Neural progenitor cell (in vitro differentiated cells): ENCODE measurements around the gene C20orf204. TPM values are rescaled to one million over a fixed set of nuclear protein-coding genes. Genes with fewer than 3 reads are reported as not detected.

Experiments
- DNase-seq: peaks from one replicate; pipeline ENCODE4 v3.0.0-alpha.2; 2016; ENCODE audit warnings: low spot score
- H2AFZ ChIP-seq: fragments of 200-600 bp; sonication (generic); replicated peaks from 2 replicates; pipeline ENCODE4 v1.6.1; 2016; ENCODE audit warnings: antibody characterized with exemption
- H3F3A ChIP-seq: fragments of 200-600 bp; sonication (generic); 2 replicates; pipeline ENCODE4 v1.6.1; 2016; ENCODE audit warnings: antibody characterized with exemption, low read depth
- H3K27ac ChIP-seq: fragments of 200-600 bp; sonication (generic); 2 replicates; pipeline ENCODE4 v1.5.1; 2016; ENCODE audit warnings: mild to moderate bottlenecking
- H3K27me3 ChIP-seq: fragments of 200-600 bp; sonication (generic); 2 replicates; pipeline ENCODE4 v1.6.1; 2016; ENCODE audit warnings: mild to moderate bottlenecking, moderate library complexity
- H3K36me3 ChIP-seq: fragments of 200-600 bp; sonication (generic); 2 replicates; pipeline ENCODE4 v1.5.1; 2016
- H3K4me1 ChIP-seq: fragments of 200-600 bp; sonication (generic); 2 replicates; pipeline ENCODE4 v1.6.1; 2016; ENCODE audit warnings: mixed run types
- H3K4me2 ChIP-seq: fragments of 200-600 bp; sonication (generic); 2 replicates; pipeline ENCODE4 v1.6.1; 2016
- H3K4me3 ChIP-seq: fragments of 200-600 bp; sonication (generic); 2 replicates; pipeline ENCODE4 v1.5.1; 2016
- H3K79me2 ChIP-seq: fragments of 200-600 bp; sonication (generic); 2 replicates; pipeline ENCODE4 v1.6.1; 2016; ENCODE audit warnings: low read depth
- H3K9ac ChIP-seq: fragments of 200-600 bp; sonication (generic); 2 replicates; pipeline ENCODE4 v1.6.1; 2016
- H3K9me3 ChIP-seq: fragments of 200-600 bp; sonication (generic); 2 replicates; pipeline ENCODE4 v1.5.1; 2016; ENCODE audit warnings: low read depth
- H4K20me1 ChIP-seq: fragments of 200-600 bp; sonication (generic); 2 replicates; pipeline ENCODE4 v1.6.1; 2016; ENCODE audit warnings: low read depth
- H3K27ac Mint-ChIP-seq: 3 replicates; pipeline ENCODE4 v1.8.0; 2021; ENCODE audit warnings: mixed read lengths
- H3K27me3 Mint-ChIP-seq: 2 replicates; pipeline ENCODE4 v1.8.0; 2022; ENCODE audit warnings: low read depth, mild to moderate bottlenecking, inconsistent platforms, moderate library complexity, mixed read lengths; ENCODE audit not compliant: insufficient read depth
- H3K36me3 Mint-ChIP-seq: 3 replicates; pipeline ENCODE4 v1.8.0; 2021; ENCODE audit warnings: mixed read lengths
- H3K4me1 Mint-ChIP-seq: 3 replicates; pipeline ENCODE4 v1.8.0; 2021; ENCODE audit warnings: mixed read lengths
- H3K4me3 Mint-ChIP-seq: 3 replicates; pipeline ENCODE4 v1.8.0; 2021; ENCODE audit warnings: mild to moderate bottlenecking, moderate library complexity, mixed read lengths
- H3K9me3 Mint-ChIP-seq: 3 replicates; pipeline ENCODE4 v1.8.0; 2020; ENCODE audit warnings: mixed read lengths
- CTCF ChIP-seq: fragments of 200-600 bp; sonication (generic); IDR thresholded peaks from 2 replicates; pipeline ENCODE4 v1.5.1; 2017; ENCODE audit warnings: antibody characterized with exemption, mild to moderate bottlenecking
- EZH2 ChIP-seq: fragments of 200-600 bp; sonication (generic); IDR thresholded peaks from 2 replicates; pipeline ENCODE4 v1.6.1; 2017; ENCODE audit warnings: antibody characterized with exemption, mild to moderate bottlenecking, moderate library complexity
- EZH2phosphoT487 ChIP-seq: fragments of 200-600 bp; sonication (generic); IDR thresholded peaks from 2 replicates; pipeline ENCODE4 v1.6.1; 2017; ENCODE audit warnings: antibody characterized with exemption
- total RNA-seq: library from RNA; depleted of rRNA; stranded (reverse); fragments of >200 nt; gene quantifications from 2 replicates; pipeline ENCODE4 v1.2.3, GENCODE V29; 2015; ENCODE audit warnings: low replicate concordance

C20orf204 gene
- total RNA-seq, 1 donor from 2014 or later: 0.04 TPM

- Mint-ChIP-seq H3K4me1 (peaks cover 17% of the 10 kb centered on the region), H3K4me3 (peak overlapping the region; percentile 65), H3K36me3 (no peaks in the 10 kb centered on the region), H3K27ac (no peak overlapping the region), H3K9me3 (peaks cover 2% of the 10 kb centered on the region), H3K27me3 (peaks cover 42% of the 10 kb centered on the region)
- Histone ChIP-seq H3F3A (peaks cover 19% of the 10 kb centered on the region), H3K4me3 (no peak overlapping the region), H3K27me3 (peaks cover 79% of the 10 kb centered on the region), H3K36me3 (no peaks in the 10 kb centered on the region), H3K9ac (no peak overlapping the region), H3K4me1 (peaks cover 9% of the 10 kb centered on the region), H3K27ac (no peak overlapping the region), H4K20me1 (peaks cover 18% of the 10 kb centered on the region), H3K79me2 (no peaks in the 10 kb centered on the region), H2AFZ (no peak overlapping the region), H3K4me2 (no peak overlapping the region), H3K9me3 (no peaks in the 10 kb centered on the region)
- no peak for DNase-seq
- TF ChIP-seq EZH2 (no peak), EZH2phosphoT487 (no peak), CTCF (no peak)
Measured at GRCh38 chr20:64050261-64051032, 14.5 kb downstream of the C20orf204 start.

GRCh38 chr20:64051033-64051452 is 15.1 kb downstream of the C20orf204 start:
- H3K4me2 ChIP-seq: no peak overlapping the region
- H4K20me1 ChIP-seq: peaks cover 18% of the 10 kb centered on the region
- no peak for DNase-seq
- peaks cover 73% of the 10 kb centered on the region for H3K27me3 ChIP-seq
- TF ChIP-seq EZH2phosphoT487: no peak
- H2AFZ ChIP-seq: no peak overlapping the region
- no peaks in the 10 kb centered on the region for H3K36me3 Mint-ChIP-seq
- no peaks in the 10 kb centered on the region for H3K9me3 ChIP-seq
- no peaks in the 10 kb centered on the region for H3K36me3 ChIP-seq
- H3K9ac ChIP-seq: no peak overlapping the region
- peaks cover 36% of the 10 kb centered on the region for H3K27me3 Mint-ChIP-seq
- peaks cover 19% of the 10 kb centered on the region for H3F3A ChIP-seq
- H3K9me3 Mint-ChIP-seq: peaks cover 2% of the 10 kb centered on the region
- no peak overlapping the region for H3K4me3 ChIP-seq
- H3K4me1 Mint-ChIP-seq: peaks cover 17% of the 10 kb centered on the region
- H3K4me3 Mint-ChIP-seq: no peak overlapping the region
- H3K79me2 ChIP-seq: no peaks in the 10 kb centered on the region
- peaks cover 8% of the 10 kb centered on the region for H3K4me1 ChIP-seq
- H3K27ac ChIP-seq: no peak overlapping the region
- H3K27ac Mint-ChIP-seq: no peak overlapping the region

- H3K4me1 Mint-ChIP-seq: peaks cover 17% of the 10 kb centered on the region
- H3K27ac Mint-ChIP-seq: no peak overlapping the region
- Histone ChIP-seq H3K4me2 (no peak overlapping the region), H3K79me2 (no peaks in the 10 kb centered on the region), H3K27me3 (peaks cover 66% of the 10 kb centered on the region), H3K9ac (no peak overlapping the region), H4K20me1 (peaks cover 18% of the 10 kb centered on the region), H3K9me3 (no peaks in the 10 kb centered on the region), H3K27ac (no peak overlapping the region), H3F3A (peaks cover 19% of the 10 kb centered on the region), H2AFZ (no peak overlapping the region), H3K4me1 (peaks cover 8% of the 10 kb centered on the region), H3K36me3 (no peaks in the 10 kb centered on the region), H3K4me3 (no peak overlapping the region)
- TF ChIP-seq EZH2 (no peak), CTCF (no peak), EZH2phosphoT487 (no peak)
- H3K27me3 Mint-ChIP-seq: peaks cover 31% of the 10 kb centered on the region
- peaks cover 2% of the 10 kb centered on the region for H3K9me3 Mint-ChIP-seq
- no peaks in the 10 kb centered on the region for H3K36me3 Mint-ChIP-seq
- H3K4me3 Mint-ChIP-seq: no peak overlapping the region
- no peak for DNase-seq
Measured at GRCh38 chr20:64051561-64052325, 15.8 kb downstream of the C20orf204 start.
